NCI-H524 (cell line): Measurements from ENCODE around the gene SH2D1A.
"Not testable (repeated sequence)": the region's sequence is repeated elsewhere in the genome, so short reads cannot be mapped to it uniquely, and the experiment has no call there.

Experiments
- DNase-seq, 2 experiments: peaks; one replicate each; lab custom pipeline; 2025; lab: John Stamatoyannopoulos, UW

The SH2D1A gene

GRCh38 chrX:124354648-124355047, 8.3 kb downstream of the SH2D1A start:
- no peak for DNase-seq

- no peak for DNase-seq
These were observed 12.5 kb downstream of the SH2D1A start for GRCh38 chrX:124358800-124359383.

- no peak for DNase-seq
These were observed 15.7 kb downstream of the SH2D1A start for GRCh38 chrX:124362072-124362471.

- DNase-seq, result no peak
These were observed 16.4 kb downstream of the SH2D1A start for GRCh38 chrX:124362761-124363160.

- DNase-seq, result no peak
These were observed 23.4 kb downstream of the SH2D1A start for GRCh38 chrX:124369722-124370121.

GRCh38 chrX:124373348-124373747, 27.0 kb downstream of the SH2D1A start:
- DNase-seq, result no peak

GRCh38 chrX:124378643-124379042, 32.3 kb downstream of the SH2D1A start:
- DNase-seq, result no peak

- DNase-seq, result no peak
These were observed 37.0 kb downstream of the SH2D1A start for GRCh38 chrX:124383354-124383753.

- DNase-seq, result no peak
These were observed 40.0 kb downstream of the SH2D1A start for GRCh38 chrX:124386401-124386800.

GRCh38 chrX:124388562-124388961, 42.2 kb downstream of the SH2D1A start:
- DNase-seq, result peak; percentile 13 to 65

- no peak for DNase-seq
These were observed 46.4 kb downstream of the SH2D1A start for GRCh38 chrX:124392794-124393193.

GRCh38 chrX:124393238-124393637, 46.9 kb downstream of the SH2D1A start:
- DNase-seq, result no peak

GRCh38 chrX:124393659-124394058, 47.3 kb downstream of the SH2D1A start:
- no peak for DNase-seq

GRCh38 chrX:124395145-124395880, 49.0 kb downstream of the SH2D1A start:
- DNase-seq, result no peak

- no peak for DNase-seq
These were observed 55.3 kb downstream of the SH2D1A start for GRCh38 chrX:124401696-124402095.

- no peak for DNase-seq
These were observed 59.5 kb downstream of the SH2D1A start for GRCh38 chrX:124405868-124406267.

- DNase-seq, result peak; percentile 62 to 78
These were observed 60.1 kb downstream of the SH2D1A start for GRCh38 chrX:124406294-124407014.

GRCh38 chrX:124407226-124407625, 60.9 kb downstream of the SH2D1A start:
- no peak for DNase-seq

GRCh38 chrX:124408380-124408779, 62.0 kb downstream of the SH2D1A start:
- DNase-seq, result not testable (repeated sequence)

- DNase-seq, result no peak
These were observed 66.9 kb downstream of the SH2D1A start for GRCh38 chrX:124413244-124413643.

GRCh38 chrX:124414281-124414680, 67.9 kb downstream of the SH2D1A start:
- DNase-seq, result no peak

GRCh38 chrX:124415115-124415800, 68.9 kb downstream of the SH2D1A start:
- no peak for DNase-seq
